HG03442 (cell line): ENCODE data around the gene LMBR1.
"Not testable (repeated sequence)": the region's sequence is repeated elsewhere in the genome, so short reads cannot be mapped to it uniquely, and the experiment has no call there.

Source experiments
- ATAC-seq: cut with Tn5 transposase; IDR thresholded peaks from one replicate; pipeline ENCODE4 v1.9.1; 2021; ENCODE audit warnings: mild to moderate bottlenecking, moderate library complexity; ENCODE audit not compliant: unreplicated experiment

Gene LMBR1

DNA sequence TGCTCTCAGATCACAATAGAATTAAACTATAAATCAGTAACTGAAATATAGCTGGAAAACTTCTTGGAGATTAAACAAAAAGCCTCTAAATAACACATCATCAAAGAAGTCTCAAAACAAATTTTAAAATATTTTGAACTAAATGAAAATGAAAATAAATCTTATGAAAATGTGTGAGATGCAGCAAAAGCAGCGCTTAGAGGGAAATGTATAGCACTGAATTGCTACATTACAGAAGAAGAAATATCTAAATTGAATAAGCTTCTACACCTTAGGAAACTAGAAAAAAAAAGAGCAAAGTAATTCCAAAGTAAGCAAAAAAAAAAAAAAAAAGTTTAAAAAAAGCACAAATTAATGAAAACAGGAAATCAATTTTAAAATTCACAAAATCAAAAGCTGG is 35.2 kb downstream of the LMBR1 start:
- no peak for ATAC-seq

DNA sequence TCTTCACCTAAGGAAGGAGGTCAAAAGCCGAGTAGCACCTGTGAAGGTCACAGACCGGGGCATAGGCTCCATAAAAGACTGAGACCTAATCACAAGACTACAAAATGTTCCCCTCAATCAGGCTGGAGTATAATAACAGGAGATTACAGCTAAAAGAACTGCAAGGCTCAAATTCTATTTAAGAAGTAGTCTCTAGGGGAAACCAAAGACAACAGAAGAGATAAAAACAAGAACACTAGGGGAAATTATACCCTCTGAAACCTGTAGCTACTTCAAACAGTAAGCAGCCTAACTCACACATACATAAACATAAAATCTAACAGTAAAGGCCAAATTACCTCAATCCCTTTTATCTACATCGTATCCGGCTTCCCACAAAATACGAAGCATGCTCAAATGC is 38.3 kb downstream of the LMBR1 start:
- ATAC-seq = no peak

DNA sequence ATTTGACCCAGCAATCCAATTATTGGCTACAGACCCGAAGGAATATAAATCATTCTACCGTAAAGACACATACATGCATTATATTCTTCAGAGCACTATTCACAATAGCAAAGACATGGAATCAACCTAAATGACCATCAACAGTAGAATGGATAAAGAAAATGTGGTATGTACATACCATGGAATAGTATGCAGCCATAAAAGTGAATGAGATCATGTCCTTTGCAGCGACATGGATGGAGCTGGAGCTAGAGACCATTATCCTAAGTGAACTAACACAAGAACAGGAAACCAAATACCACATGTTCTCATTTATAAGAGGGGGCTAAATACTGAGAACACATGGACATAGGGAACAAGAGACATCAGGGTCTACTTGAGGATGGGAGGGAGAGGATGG is 44.0 kb downstream of the LMBR1 start:
- no peak for ATAC-seq

DNA sequence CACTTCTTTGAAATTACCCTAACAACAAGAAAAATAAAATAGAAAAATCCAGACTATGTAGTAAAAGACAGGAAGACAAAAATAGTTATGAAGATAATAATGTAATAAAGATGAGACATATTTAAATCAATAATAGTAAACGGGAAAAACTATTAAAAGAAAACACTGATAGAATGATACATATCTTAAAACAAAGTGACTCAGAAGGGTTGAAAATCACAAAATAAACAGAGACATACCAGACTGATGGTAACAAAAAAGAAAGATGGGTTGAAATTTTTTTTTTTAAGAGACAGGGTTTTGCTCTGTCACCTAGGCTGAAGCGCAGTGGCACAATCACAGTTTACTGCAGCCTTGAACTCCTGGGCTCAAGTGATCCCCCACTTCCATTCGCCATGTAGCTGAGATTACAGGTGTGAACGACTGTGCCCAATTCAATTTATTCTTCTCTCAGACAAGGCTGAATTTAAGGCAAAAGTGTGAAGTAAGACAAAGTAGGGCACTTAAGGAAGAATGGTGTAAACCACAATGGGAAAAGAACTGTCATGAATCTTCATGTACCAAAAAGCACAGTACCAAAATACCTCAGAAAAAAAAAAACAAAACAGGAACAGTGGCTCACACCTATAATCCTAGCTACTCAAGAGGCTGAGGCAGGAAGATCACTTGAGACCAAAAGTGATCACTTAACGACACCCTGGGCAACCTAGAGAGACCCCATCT is 47.4 kb downstream of the LMBR1 start:
- no peak for ATAC-seq

DNA sequence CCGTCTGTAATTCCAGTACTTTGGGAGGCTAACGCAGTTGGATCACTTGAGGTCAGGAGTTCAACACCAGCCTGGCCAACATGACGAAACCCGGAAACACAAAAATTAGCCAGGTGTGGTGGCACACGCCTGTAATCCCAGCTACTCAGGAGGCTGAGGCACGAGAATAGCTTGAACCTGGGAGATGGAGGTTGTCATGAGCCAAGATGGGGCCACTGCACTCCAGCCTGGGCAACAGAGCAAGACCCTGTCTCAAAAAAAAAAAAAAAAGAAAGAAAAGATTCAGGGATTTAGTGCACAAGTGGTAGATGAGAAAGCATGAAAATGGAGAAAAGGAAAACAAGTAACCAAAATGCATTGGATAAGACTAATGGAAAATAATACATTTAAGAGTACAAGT is 49.4 kb downstream of the LMBR1 start:
- not testable (repeated sequence) for ATAC-seq

DNA sequence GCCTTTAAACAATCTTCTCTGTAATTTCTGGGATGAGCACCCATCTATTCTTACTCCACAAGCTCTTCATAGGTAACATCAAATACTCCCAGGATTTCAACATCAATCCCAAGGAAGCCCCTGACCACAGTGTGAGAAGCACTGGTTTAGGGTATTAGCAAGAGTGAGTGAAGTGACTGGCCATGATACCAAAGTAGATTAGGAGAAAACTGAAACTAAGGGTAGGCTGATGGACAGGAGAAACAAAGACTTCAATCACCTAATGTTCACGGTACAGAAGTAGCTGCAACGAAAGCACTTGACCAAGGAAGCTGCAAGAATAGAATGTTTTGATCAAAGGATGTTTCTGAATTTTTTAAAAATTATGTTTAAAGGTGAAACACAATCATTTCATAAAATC is 49.8 kb downstream of the LMBR1 start:
- ATAC-seq = no peak

DNA sequence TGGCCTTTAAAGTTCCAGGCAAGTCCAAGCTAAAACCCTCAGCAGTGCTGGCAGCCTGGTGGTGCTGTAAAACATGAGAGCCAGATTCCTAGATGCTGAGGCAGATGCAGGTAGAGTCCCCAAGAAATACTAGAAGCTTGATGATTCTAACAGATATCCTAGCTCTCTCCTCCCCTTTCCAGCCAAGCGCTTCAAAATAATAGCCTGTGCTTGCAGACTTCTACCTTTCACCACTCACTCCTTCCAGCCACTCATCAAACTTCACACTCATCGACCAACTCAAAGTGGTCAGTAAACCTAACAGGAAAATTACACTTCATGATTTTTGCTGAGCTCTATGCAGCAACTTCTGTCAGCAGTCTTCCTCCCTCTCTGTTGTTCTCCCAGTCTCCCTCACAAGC is 50.2 kb downstream of the LMBR1 start:
- ATAC-seq = no peak

DNA sequence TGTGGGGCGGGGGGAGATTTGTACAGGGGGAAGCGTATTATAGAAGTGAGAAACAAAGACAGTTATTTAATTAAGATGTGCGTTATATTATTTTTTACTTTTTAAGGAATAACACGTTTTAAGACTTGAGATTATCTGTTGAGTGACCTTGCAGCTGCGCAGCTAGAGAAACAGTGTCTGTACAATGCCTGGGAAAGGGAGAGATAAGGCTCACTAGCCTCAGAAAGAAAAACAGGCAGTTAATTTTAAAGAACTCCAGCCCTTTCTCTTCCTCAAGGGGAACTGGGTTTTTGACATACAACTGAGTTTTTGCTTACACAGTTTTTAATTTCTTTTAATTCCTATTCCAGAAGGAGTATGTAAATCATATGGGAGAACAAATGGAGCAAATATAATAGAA is 50.7 kb downstream of the LMBR1 start:
- ATAC-seq = no peak

DNA sequence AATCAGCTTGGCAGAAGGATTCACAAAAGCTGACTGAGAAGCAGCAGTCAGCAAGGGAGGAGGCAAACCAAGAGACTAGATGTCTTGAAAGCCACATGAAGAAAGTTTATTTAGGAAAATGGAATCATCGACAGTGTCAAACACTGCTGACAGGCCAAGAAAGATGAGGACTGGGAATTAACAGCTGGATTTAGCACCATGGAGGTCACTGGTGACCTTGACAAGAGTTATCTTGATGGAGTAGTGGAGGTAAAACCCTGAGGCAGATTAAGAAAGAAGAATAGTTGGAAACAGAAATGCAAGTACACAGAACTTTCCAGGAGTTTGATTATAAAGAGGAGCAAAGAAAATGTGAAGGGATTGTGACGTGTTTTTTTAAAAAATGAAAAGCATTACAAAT is 51.5 kb downstream of the LMBR1 start:
- no peak for ATAC-seq

DNA sequence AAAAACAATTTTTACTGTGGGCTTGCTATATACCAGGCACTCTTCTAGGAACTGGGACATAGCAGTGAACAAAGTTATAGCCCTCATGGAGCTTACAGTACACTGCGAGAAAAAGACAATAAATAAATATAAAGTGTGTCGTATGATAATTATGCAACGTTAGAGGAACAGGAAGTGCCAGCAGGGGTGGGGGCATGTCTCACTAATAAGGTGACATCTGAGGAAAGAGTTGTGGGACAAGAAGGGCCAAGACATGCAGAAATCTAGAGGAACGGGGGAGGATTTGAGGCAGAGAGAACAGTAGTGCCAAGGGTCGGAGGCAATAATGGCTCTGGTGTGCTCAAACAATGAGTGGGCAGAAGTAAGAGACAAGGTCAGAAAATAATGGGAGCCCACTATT is 52.8 kb downstream of the LMBR1 start:
- no peak for ATAC-seq

DNA sequence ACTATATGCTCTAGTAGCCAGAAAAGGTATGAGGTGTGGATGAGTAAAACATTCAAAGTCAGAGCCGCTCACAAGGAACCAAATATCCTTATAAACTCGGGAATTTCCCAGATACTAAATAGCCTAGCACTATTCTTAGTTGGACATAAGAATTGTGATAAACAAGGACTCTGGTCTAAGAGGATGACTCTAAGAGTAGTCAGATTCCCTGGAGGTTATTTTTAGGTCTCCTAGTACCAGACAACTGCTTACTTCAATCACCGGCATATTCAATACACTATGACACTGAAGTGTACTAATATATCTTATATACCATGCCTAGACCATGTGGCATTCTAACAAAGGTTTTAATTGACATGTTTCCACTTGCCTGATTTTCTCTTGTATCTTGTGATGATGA is 56.5 kb downstream of the LMBR1 start:
- no peak for ATAC-seq

DNA sequence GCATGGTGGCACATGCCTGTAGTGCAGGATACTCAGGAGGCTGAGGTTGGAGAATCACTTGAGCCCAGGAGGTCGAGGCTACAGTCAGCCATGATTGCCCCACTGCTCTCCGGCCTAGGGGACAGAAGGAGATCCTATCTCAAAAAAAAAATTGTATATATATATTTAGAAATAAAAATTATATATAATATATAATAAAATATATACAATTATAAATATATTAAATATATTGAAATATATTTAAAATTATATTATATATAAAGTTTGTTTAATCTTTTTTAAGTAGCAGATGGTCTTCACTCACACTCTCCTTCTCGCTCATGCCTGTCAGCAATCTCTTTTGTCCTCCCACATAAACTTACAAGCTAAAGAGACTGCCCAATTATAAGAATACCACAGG is 58.5 kb downstream of the LMBR1 start:
- no peak for ATAC-seq

DNA sequence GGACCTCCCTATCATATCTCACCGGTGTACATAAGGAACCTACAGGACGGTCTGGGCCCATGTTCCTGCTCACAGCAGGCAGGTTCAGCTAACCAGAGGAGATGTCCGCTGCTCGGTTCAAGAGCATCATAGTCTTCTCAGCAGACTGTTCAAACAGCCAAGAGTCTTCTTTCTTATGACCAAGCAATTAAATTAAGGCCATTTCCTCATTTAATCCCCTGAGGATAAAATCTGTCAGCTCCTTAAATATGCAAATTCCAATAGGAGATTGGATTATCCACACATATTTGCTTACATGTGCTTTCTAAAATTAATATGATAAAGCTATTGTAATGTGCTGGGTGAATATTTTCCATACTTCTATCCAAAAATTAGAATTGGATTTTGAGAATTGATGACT is 59.7 kb downstream of the LMBR1 start:
- ATAC-seq = no peak

DNA sequence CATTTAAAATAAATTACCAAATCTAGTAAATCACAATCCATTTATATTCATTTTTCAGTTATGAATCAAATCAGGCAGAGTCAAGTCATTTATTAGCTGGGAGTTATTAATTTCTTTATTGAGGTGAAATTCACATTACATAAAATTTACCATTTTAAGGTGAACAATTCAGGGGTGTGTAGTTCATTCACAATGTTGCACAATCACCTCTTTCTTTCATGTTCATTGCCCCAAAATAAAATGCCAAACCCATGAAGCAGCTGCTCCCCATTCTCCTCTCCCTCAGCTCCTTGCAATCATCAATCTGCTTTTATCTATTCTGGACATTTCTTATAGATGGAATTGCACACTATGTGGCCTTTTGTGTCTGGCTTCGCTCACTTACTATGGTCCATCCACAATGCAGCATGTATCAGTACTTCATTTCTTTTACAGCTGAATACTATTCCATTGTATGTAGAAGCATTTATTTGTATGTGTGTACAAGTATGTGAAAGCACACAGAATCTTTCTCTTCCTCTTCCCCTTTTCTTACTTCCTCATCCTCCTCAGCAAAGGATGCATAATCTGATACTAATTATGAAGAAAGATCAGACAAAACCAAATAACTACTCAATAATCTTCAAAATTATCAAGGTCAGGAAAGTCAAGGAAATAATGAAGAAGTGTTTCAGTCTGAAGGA is 60.6 kb downstream of the LMBR1 start:
- no peak for ATAC-seq

DNA sequence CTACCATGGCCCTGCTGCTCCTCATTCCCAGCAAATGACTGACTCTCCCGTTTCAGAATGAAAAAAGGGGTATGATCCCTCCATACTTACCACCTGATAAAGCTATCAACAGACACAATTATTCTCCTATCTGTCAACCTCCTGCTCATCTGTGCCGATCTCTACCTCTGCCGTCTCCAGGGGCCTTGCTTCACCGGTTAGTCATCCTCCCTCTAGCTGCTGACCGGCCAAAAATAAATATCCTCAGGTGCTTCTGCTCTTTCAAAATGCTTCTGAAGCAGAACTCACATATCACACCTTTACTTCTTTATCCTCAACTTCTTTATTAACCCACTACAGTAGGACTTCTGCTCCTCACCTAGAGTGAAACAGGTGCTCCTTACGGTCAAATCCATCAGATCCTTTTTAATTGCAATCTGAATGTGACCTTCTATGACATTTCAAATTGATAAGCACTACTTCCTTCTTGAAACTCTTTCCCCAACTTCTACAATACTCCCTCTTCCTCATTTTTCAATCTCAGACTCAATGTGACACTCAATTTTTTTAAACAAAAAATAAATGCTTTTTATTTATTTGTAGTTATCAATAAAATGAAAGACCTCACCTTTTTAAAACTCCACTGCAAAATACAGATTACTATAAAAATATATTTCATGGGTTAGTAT is 63.2 kb downstream of the LMBR1 start:
- no peak for ATAC-seq

DNA sequence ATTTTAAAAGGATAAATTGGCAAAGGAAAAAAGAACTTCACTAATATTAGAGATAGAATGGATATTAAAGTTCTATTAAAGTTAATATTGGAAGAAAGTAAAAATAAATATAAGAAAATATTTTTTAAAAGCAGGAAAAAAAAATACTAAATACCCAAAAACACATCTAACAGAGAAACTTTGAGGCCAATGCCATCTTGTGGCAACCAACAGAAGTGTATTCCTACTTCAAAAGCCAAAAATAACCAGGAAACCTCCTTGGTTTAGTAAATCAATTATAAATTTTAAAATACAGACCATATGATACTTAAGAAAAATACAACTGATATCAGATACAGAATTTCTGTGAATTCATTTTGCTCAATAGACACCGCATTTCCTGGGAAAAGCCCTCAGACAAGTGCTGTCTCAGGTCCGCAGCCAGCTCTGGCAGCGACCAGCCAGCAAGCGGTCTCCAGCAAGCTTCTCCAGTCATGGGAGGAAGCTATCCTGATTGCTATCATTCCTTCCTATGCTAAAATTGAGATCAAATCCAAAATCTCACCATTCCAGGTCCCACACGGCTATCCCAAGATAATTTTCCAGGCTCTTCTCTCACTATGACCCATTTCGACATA is 65.3 kb downstream of the LMBR1 start:
- no peak for ATAC-seq

DNA sequence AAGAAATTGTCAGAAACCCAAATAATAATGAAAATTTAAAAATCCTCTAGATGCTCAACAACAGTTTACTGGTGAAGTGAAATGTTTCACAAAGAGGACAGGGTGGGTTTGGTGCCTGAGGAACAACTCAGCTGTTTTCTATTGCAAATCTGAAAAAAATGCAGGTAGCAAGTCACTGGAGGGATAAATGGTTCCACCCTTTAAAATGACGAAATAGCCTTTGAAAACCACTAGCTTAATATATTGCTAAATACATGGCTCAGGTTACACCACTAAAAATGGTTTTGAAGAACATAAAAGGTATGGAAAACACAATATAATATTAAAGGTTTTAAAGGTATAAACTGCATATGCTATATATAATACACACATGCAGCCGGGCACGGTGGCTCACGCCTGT is 69.5 kb downstream of the LMBR1 start:
- no peak for ATAC-seq

DNA sequence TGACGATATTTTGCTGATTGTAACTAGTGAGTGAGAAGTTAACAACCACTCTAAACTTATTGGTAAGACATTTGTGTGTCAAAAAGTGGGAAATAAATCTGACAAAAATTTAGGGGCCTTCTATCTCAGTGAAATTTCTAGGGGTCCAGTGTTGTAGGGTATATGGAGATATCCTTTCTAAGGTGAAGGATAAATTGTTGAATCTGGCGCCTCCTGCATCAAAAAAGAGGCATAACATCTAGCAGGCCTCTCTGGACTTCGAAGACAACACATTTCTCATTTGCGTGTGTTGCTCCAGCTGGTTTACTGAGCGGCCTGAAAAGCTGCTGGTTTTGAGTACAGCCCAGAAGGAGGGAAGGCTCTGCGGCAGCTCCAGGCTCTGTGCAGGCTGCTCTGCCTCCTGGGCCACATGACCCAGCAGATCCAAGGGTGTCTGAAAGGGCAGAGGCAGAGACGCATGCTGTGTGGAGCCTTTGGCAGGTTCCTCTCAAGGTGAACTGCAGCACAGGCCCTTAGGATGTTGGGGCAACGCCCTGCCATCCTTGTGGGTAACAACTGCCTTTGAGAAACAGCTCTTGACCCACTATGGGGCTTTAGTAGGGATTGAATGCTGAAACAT is 72.4 kb downstream of the LMBR1 start:
- no peak for ATAC-seq

DNA sequence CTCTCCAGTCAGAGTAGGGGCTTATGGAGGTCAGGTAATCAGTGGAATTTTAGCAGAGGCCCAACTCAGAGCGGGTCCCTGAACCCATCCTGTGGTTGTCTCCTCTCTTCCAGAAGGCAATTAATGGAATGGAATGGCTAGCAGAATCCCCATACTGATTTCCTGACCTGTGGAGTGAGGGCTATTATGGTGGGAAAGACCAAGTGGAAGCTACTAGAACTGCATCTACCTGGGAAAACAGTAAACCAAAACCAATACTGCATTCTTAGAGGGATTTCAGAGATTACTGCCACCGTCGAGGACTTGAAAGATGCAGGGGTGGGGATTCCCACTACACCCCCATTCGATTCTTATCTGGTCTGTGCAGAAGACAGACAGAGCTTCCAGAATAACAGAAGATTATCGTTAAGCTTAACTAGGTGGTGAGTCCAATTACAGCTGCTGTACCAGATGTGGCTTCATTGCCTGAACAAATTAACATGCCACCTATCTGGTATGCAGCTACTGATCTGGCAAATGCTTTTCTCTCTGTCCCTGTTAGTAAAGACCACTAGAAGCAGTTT is 73.2 kb downstream of the LMBR1 start:
- ATAC-seq = no peak

DNA sequence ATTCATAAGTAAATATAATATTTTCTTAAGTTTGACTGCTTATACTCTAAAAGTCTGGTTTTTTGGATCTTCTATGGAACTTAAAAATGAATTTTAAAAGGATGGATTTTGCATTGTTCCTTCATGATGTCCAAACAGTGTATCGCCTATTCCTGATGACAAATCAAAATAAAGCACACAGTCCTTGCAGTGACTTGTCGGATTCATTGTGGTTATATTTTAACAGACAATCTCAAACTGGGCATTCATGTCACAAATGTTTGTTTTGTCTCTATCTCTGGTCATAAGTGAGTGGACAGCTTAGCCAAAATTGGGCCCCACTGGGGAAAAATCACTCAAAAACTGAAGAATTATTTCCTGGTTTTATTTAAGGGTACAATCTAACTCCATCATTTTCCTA is 74.8 kb downstream of the LMBR1 start:
- ATAC-seq = no peak

DNA sequence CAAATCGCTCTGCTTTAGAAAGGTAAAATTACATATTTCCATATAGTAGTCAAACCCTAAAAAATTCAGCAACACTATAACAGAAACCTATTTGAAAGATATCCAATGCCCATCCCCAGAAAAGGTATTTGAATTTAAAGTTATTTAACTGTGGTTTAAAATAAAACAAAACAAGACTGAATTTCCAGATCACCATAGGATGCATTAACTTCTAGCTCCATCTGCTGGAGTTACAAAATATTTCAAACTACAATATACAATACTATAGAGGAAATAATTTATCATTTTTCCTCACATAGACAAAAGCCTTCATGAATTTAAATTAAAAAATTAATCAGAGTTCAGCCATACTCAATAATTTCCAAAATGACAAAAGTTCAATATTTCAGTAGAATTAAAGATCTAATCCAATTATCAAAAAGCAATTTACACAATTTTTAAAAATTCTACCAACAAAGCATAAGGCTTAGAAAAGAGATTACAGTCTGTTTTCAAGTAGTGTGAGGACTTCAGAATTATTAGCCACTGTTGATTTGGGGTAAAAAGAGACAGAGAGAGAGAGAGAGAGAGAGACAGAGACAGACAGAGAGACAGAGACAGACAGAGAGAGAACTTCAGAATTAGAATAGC is 75.9 kb downstream of the LMBR1 start:
- no peak for ATAC-seq
